ENCODE results near the gene ST6GALNAC2. TPM values are rescaled to one million over a fixed set of nuclear protein-coding genes. Genes with fewer than 3 reads are reported as not detected.

Gene ST6GALNAC2
- total RNA-seq, 1 experiment from 2014 or later, result 23.0 TPM

DNA sequence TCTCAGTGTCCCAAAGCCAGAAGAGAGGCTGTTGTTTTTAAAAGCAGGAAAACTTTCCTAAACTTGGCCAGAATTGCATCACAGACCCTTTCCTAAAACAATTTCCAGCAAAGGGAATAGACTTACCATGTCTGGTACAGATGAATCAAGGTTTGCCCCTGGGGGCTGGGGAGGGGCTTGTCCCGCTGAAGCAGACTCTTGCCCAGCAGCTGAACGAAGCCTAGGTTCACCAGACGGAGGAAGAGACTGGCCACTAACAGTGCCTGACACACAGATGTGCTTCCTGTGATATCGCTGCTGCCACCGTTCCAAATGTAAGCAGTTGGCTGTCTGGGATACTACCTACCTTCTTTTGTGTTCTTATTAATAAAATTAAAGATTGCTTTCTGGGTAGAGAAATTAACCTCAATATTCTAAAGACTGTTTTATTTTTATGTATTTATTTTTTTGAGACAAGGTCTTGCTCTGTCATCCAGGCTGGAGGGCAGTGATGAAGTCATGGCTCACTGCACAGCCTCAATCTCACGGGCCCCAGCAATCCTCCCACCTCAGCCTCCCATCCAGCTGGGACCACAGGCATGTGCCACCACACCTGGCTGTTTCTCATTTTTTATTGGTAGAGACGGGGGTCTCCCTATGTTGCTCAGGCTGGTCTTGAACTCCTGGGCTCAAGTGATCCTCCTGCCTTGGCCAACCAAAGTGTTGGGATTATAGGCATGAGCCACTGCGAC lies 32.3 kb downstream of the ST6GALNAC2 start:
- Histone ChIP-seq H3K4me1 (ENCODE audit: control insufficient read depth, insufficient read depth, low read length) (peaks cover 37% of the 10 kb centered on the region), H3K27me3 (ENCODE audit: control insufficient read depth, insufficient read depth, low read length) (no peaks in the 10 kb centered on the region), H3K27ac (ENCODE audit: low read length) (peak overlapping the region; percentile 54), H3K36me3 (ENCODE audit: control insufficient read depth, insufficient read depth, low read length) (peaks cover 7% of the 10 kb centered on the region; the same call in 1 of the 2 replicates), H3K9me3 (ENCODE audit: control insufficient read depth, insufficient read depth, low read depth, low read length) (no peaks in the 10 kb centered on the region), H3K4me3 (ENCODE audit: low read depth in 2 of 2, low read length in 2 of 2) (no peak overlapping the region)
- TF ChIP-seq, protein P1, sequence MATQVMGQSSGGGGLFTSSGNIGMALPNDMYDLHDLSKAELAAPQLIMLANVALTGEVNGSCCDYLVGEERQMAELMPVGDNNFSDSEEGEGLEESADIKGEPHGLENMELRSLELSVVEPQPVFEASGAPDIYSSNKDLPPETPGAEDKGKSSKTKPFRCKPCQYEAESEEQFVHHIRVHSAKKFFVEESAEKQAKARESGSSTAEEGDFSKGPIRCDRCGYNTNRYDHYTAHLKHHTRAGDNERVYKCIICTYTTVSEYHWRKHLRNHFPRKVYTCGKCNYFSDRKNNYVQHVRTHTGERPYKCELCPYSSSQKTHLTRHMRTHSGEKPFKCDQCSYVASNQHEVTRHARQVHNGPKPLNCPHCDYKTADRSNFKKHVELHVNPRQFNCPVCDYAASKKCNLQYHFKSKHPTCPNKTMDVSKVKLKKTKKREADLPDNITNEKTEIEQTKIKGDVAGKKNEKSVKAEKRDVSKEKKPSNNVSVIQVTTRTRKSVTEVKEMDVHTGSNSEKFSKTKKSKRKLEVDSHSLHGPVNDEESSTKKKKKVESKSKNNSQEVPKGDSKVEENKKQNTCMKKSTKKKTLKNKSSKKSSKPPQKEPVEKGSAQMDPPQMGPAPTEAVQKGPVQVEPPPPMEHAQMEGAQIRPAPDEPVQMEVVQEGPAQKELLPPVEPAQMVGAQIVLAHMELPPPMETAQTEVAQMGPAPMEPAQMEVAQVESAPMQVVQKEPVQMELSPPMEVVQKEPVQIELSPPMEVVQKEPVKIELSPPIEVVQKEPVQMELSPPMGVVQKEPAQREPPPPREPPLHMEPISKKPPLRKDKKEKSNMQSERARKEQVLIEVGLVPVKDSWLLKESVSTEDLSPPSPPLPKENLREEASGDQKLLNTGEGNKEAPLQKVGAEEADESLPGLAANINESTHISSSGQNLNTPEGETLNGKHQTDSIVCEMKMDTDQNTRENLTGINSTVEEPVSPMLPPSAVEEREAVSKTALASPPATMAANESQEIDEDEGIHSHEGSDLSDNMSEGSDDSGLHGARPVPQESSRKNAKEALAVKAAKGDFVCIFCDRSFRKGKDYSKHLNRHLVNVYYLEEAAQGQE (IDR thresholded peaks at IDR 0.05; ENCODE audit: insufficient read depth in 1 of 2, low read depth in 2 of 2, low read length in 1 of 2), result no peak
- TF ChIP-seq, protein P2, sequence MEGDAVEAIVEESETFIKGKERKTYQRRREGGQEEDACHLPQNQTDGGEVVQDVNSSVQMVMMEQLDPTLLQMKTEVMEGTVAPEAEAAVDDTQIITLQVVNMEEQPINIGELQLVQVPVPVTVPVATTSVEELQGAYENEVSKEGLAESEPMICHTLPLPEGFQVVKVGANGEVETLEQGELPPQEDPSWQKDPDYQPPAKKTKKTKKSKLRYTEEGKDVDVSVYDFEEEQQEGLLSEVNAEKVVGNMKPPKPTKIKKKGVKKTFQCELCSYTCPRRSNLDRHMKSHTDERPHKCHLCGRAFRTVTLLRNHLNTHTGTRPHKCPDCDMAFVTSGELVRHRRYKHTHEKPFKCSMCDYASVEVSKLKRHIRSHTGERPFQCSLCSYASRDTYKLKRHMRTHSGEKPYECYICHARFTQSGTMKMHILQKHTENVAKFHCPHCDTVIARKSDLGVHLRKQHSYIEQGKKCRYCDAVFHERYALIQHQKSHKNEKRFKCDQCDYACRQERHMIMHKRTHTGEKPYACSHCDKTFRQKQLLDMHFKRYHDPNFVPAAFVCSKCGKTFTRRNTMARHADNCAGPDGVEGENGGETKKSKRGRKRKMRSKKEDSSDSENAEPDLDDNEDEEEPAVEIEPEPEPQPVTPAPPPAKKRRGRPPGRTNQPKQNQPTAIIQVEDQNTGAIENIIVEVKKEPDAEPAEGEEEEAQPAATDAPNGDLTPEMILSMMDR (IDR thresholded peaks at IDR 0.05), result no peak
- no peak for TF ChIP-seq TCF7L2 (IDR thresholded peaks at IDR 0.05; ENCODE audit: low read depth, low read length)
- no peak for TF ChIP-seq POLR2AphosphoS5 (IDR thresholded peaks at IDR 0.05; ENCODE audit: low read depth, low read length)
- DNase-seq (ENCODE audit: low read depth, low spot score) (no peak), ATAC-seq (no peak)
- no TSS peak for BruUV-seq (replicated peaks)
- ChIA-PET POLR2A (interaction anchor here (0.7 kb wide), 1 partner anchor 68 kb away, joined by 3 read pairs; no protein-coding TSS in a partner anchor), CTCF (no interaction called here)
- intact Hi-C loops (cut with micrococcal nuclease; ENCODE audit: unreplicated experiment), result no loop called here
- in situ Hi-C loops (cut with HindIII; ENCODE audit: low pct_unique_long_range_greater_than_20kb, low sequenced_read_pairs), result no loop called here

DNA sequence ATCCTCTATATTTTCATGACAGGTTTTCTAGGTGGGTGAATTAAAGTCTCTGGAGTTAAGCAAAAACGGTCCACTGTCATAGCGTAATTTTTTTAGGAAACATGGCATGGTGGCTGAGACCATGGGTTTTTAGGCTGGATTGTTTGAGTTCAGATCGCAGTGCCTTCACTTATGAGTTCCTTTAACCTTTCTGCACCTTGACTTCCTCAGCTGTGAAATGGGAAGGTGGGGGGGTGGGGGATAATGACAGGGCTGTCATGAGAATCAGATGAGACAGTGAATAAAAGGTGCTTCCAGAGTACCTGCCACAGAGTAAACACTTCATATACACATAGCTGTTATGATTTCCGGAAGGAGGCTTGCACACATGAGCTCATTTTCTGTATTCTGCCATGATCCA lies 34.0 kb downstream of the ST6GALNAC2 start:
- ChIA-PET CTCF (interaction anchor here (0.5 to 0.9 kb wide), 2 partner anchors 29 to 30 kb away, joined by 3 to 4 read pairs; no protein-coding TSS in a partner anchor), POLR2A (no interaction called here)
- no peaks in the 10 kb centered on the region for H3K27me3 ChIP-seq (ENCODE audit: control insufficient read depth, insufficient read depth, low read length)
- no TSS peak for BruUV-seq (replicated peaks)
- H3K9me3 ChIP-seq (ENCODE audit: control insufficient read depth, insufficient read depth, low read depth, low read length), result no peaks in the 10 kb centered on the region
- no peaks in the 10 kb centered on the region for H3K36me3 ChIP-seq (ENCODE audit: control insufficient read depth, insufficient read depth, low read length)
- intact Hi-C loops (cut with micrococcal nuclease; ENCODE audit: unreplicated experiment) (no loop called here), in situ Hi-C loops (cut with HindIII; ENCODE audit: low pct_unique_long_range_greater_than_20kb, low sequenced_read_pairs) (no loop called here)
- ATAC-seq (no peak), DNase-seq (ENCODE audit: low read depth, low spot score) (no peak)
- no peak for TF ChIP-seq SIN3A (IDR thresholded peaks at IDR 0.05; ENCODE audit: borderline replicate concordance, insufficient read depth, low read depth, low read length)
- TF ChIP-seq, protein P1 (IDR thresholded peaks at IDR 0.05; ENCODE audit: insufficient read depth in 1 of 2, low read depth in 2 of 2, low read length in 1 of 2), result no peak
- TF ChIP-seq, protein P2 (IDR thresholded peaks at IDR 0.05), result no peak
- no peak overlapping the region for H3K27ac ChIP-seq (ENCODE audit: low read length)
- no peak overlapping the region for H3K4me3 ChIP-seq (ENCODE audit: low read depth in 2 of 2, low read length in 2 of 2)
- peaks cover 43% of the 10 kb centered on the region for H3K4me1 ChIP-seq (ENCODE audit: control insufficient read depth, insufficient read depth, low read length)

Measured in Panc1 (cell line).